Stimulated activated CD8-positive, alpha-beta memory T cell treated with anti-CD3 and anti-CD28 coated beads, Interleukin-4, amount 100 ng/mL, for 48 hours (primary cell): ENCODE measurements around the gene AMBRA1.

Experiments used
- DNase-seq: peaks from one replicate; pipeline ENCODE4 v3.0.0-alpha.2; 2020

The AMBRA1 gene

GRCh38 chr11:46564459-46564858 is 29.4 kb downstream of the AMBRA1 start:
- DNase-seq = no peak

- no peak for DNase-seq
Measured at GRCh38 chr11:46562527-46562926, 31.3 kb downstream of the AMBRA1 start.

- no peak for DNase-seq
Measured at GRCh38 chr11:46560300-46560991, 33.4 kb downstream of the AMBRA1 start.

- no peak for DNase-seq
Measured at GRCh38 chr11:46559815-46560214, 34.0 kb downstream of the AMBRA1 start.

- DNase-seq = no peak
Measured at GRCh38 chr11:46557684-46558151, 36.1 kb downstream of the AMBRA1 start.

- no peak for DNase-seq
Measured at GRCh38 chr11:46555267-46556054, 38.4 kb downstream of the AMBRA1 start.

- DNase-seq = no peak
Measured at GRCh38 chr11:46554213-46555147, 39.3 kb downstream of the AMBRA1 start.

GRCh38 chr11:46553814-46554212 is 40.0 kb downstream of the AMBRA1 start:
- DNase-seq = no peak

GRCh38 chr11:46551261-46551660 is 42.6 kb downstream of the AMBRA1 start:
- DNase-seq = no peak

GRCh38 chr11:46547579-46547978 is 46.2 kb downstream of the AMBRA1 start:
- no peak for DNase-seq

- DNase-seq = no peak
Measured at GRCh38 chr11:46543564-46543963, 50.3 kb downstream of the AMBRA1 start.

GRCh38 chr11:46541593-46542371 is 52.0 kb downstream of the AMBRA1 start:
- DNase-seq = no peak

- DNase-seq = no peak
Measured at GRCh38 chr11:46540807-46541206, 53.0 kb downstream of the AMBRA1 start.

GRCh38 chr11:46537537-46538295 is 56.1 kb downstream of the AMBRA1 start:
- DNase-seq = peak; percentile 65

GRCh38 chr11:46537121-46537520 is 56.7 kb downstream of the AMBRA1 start:
- no peak for DNase-seq

GRCh38 chr11:46535688-46536087 is 58.1 kb downstream of the AMBRA1 start:
- no peak for DNase-seq

GRCh38 chr11:46534711-46535110 is 59.1 kb downstream of the AMBRA1 start:
- DNase-seq = no peak

GRCh38 chr11:46533396-46534100 is 60.3 kb downstream of the AMBRA1 start:
- DNase-seq = no peak

GRCh38 chr11:46529928-46530574 is 63.8 kb downstream of the AMBRA1 start:
- no peak for DNase-seq
